AG04449 (cell line): Measurements from ENCODE around the gene ITPK1.

Source experiments
- CTCF ChIA-PET: fragments of 350-600 bp; formaldehyde crosslinking; extraction: SDS; loops from one replicate; lab custom pipeline; 2021; ENCODE audit warnings: antibody characterized with exemption; lab: Yijun Ruan, JAX
- POLR2A ChIA-PET: fragments of 400-600, 350-600 bp; formaldehyde crosslinking; extraction: SDS; loops from one replicate; lab custom pipeline; 2020; ENCODE audit warnings: antibody characterized with exemption, inconsistent platforms; lab: Yijun Ruan, JAX
- DNase-seq: peaks from one replicate; pipeline ENCODE4 v3.0.0-alpha.2; 2010; ENCODE audit warnings: low read depth, low spot score
- H3K4me3 ChIP-seq: 2 replicates; pipeline ENCODE4 v1.5.1; 2011; ENCODE audit warnings: low read depth, mild to moderate bottlenecking, control low read depth, low read length
- TF ChIP-seq, protein P1 (sequence below): IDR thresholded peaks from one replicate; pipeline ENCODE4 v1.5.1; 2011; ENCODE audit warnings: mild to moderate bottlenecking, moderate library complexity, low read length, control low read depth, inconsistent platforms; ENCODE audit not compliant: insufficient read depth; ENCODE audit errors: missing control alignments

ITPK1 gene

DNA sequence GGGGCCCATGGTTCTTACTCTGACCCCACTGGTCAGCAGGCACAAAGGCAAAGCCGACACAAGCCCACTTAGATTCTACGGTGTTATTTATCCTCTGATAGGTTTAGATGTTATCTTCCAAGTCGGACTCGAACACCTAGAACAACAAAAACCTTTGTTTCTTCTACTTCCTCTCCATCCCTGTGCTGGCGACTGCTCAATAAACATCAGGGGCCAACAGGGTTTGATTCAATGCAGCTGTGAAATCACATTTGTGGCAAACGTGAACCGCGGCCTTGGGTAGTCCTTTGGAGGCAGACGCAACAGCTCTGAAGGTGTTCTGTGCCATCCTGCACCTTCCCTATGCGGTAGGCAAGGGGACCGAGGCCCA lies 105.6 kb downstream of the ITPK1 start:
- ChIA-PET POLR2A (no interaction called here), CTCF (interaction anchor here (1.2 kb wide), 1 partner anchor 103 kb away, joined by 4 read pairs; no protein-coding TSS in a partner anchor)
- TF ChIP-seq, protein P1, sequence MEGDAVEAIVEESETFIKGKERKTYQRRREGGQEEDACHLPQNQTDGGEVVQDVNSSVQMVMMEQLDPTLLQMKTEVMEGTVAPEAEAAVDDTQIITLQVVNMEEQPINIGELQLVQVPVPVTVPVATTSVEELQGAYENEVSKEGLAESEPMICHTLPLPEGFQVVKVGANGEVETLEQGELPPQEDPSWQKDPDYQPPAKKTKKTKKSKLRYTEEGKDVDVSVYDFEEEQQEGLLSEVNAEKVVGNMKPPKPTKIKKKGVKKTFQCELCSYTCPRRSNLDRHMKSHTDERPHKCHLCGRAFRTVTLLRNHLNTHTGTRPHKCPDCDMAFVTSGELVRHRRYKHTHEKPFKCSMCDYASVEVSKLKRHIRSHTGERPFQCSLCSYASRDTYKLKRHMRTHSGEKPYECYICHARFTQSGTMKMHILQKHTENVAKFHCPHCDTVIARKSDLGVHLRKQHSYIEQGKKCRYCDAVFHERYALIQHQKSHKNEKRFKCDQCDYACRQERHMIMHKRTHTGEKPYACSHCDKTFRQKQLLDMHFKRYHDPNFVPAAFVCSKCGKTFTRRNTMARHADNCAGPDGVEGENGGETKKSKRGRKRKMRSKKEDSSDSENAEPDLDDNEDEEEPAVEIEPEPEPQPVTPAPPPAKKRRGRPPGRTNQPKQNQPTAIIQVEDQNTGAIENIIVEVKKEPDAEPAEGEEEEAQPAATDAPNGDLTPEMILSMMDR: no peak
- no peak for DNase-seq
- H3K4me3 ChIP-seq: no peak overlapping the region

DNA sequence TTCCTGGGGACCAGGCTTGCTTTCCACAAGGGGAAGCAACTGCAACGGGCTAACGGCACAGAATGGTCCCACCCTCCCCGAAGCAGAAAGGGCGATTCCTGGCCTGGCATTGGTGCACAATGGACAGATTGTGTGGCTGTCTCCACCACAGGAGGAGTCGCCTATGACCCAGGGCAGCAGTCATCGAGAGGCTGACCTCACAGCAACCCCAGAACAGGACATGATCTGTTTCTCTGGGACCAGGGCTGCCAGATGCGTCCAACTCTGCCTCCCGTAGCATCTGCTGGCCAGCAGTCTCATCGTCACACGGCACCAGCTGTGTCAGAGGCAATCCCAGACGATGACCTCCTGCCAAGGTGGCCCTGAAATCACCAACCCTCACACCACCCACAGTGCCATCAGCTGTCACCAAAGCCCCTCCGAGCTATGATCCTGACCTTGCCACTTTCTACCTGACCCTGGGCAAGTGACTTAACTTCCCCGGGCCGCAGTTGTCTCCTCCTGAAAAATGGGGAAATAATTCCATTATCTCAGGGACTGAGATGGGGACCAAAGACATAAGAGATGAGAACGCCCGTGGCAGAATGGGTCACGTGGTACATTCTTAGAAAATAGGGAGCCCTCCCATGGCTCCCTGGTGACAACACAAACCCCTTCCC lies 106.1 kb downstream of the ITPK1 start:
- no peak overlapping the region for H3K4me3 ChIP-seq
- POLR2A ChIA-PET: no interaction called here
- TF ChIP-seq, protein P1: no peak
- DNase-seq: no peak
- CTCF ChIA-PET: interaction anchor here (1.2 kb wide), 1 partner anchor 104 kb away, joined by 4 read pairs; no protein-coding TSS in a partner anchor

DNA sequence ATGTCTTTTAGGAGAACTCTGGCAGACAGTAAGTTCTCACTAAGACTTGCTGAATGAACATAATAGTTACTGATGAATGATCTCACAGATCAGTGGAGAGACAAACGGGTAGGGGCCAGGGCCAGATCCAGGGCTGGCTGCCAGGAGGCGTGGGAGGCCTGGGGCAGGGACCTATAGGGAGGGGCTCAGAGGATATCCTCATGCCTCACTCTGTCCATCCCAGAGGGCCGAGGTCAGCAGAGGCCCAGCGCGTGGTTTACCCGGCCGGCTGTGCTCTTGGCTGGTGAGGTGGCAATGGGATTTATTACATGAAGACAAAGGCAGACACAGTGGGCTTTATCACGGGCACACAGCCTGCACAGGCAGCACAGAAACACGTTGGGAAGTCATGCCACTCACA lies 107.3 kb downstream of the ITPK1 start:
- TF ChIP-seq, protein P1: no peak
- ChIA-PET POLR2A (no interaction called here), CTCF (interaction anchor here (1.2 kb wide), 1 partner anchor 27 kb away, joined by 3 read pairs; no protein-coding TSS in a partner anchor)
- DNase-seq: no peak
- H3K4me3 ChIP-seq: no peak overlapping the region

DNA sequence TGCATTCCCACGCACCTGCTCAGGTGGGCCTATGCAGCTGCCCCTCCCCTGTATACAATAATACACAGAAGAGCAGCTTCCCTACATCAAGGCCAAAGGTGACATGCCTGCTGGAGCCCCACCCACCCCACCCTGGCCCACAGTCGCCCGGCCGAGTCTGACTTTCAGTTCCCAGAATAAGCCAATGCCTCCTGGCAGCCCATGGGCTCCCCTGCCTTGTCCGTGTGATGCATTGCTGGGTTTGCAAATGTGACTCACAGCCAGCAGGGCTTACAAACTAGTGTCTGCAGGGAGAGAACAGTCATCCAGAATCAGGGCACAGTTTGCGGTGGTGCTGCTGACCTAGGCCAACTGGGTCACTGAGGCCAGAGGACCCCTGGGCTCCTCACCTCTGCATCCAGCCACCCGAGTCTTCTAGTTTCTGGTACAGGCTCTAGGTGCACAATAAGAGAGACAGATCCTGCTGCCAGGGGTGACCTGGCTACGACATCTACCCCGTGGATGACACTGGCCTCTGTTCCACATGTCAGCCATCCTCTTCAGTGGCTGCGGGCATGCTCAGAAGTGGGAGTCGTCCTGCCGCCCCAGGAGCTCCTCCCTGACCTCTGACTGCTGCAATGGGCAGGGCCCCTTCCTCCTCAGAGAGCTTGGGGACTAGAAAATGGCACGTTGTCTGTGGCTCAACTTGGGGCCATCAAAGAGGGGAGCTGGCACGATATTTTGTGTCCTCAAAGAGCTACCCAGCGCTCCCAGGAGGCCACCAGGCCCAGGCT lies 108.3 kb downstream of the ITPK1 start:
- CTCF ChIA-PET: interaction anchor here (0.7 kb wide), 1 partner anchor 56 kb away, joined by 4 read pairs; no protein-coding TSS in a partner anchor
- DNase-seq: no peak
- no peak overlapping the region for H3K4me3 ChIP-seq
- POLR2A ChIA-PET: no interaction called here
- TF ChIP-seq, protein P1: no peak

DNA sequence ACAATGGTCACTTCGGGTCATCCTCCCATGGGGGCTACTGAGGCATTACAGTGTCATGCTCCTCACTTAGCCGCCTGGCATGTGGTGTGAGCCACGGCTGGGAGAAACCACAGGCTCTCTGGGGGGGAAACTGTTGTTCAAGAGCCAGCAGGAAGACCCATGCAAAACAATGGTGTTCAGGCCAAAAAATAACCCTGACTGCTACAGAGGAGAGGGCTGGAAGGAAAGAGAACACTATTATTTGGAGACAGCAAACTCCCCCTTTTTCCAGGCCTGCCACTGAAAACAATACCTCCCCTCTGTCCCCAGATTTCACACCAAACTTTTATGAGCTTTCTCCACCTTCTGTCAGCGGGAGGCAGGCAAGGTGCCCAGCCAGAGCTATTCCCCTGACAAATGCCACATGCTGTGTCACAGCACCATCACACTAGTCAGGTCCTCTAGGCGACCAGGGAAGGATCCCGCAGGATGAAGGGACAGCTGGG lies 109.1 kb downstream of the ITPK1 start:
- CTCF ChIA-PET: no interaction called here
- DNase-seq: no peak

More for the DNA sequence above, 109.1 kb downstream of the ITPK1 start:
- TF ChIP-seq, protein P1: no peak
- no peak overlapping the region for H3K4me3 ChIP-seq
- POLR2A ChIA-PET: no interaction called here
